Stimulated activated CD4-positive, alpha-beta T cell treated with anti-CD3 and anti-CD28 coated beads, TNF-alpha, amount 100 ng/mL, for 4 hours (primary cell): ENCODE data around the gene CSGALNACT2.

ENCODE experiments used
- DNase-seq, 3 experiments: peaks; one replicate each; pipeline ENCODE4 v3.0.0-alpha.2; 2020; ENCODE audit warnings: low read depth in 3 of 3

The CSGALNACT2 gene

GRCh38 chr10:43202657-43203447 is 64.6 kb downstream of the CSGALNACT2 start:
- peak in 2 of 3 experiments; percentile 19 to 35 for DNase-seq

GRCh38 chr10:43203448-43204041 is 65.3 kb downstream of the CSGALNACT2 start:
- no peak for DNase-seq

- DNase-seq, result no peak
These were observed 66.0 kb downstream of the CSGALNACT2 start for GRCh38 chr10:43204042-43204942.

GRCh38 chr10:43204943-43205671 is 66.9 kb downstream of the CSGALNACT2 start:
- peak; percentile 26 to 40 (median 31) for DNase-seq

- no peak for DNase-seq
These were observed 67.6 kb downstream of the CSGALNACT2 start for GRCh38 chr10:43205681-43206390.

- DNase-seq, result no peak
These were observed 68.4 kb downstream of the CSGALNACT2 start for GRCh38 chr10:43206391-43207235.

- no peak for DNase-seq
These were observed 70.2 kb downstream of the CSGALNACT2 start for GRCh38 chr10:43208147-43209073.

GRCh38 chr10:43209074-43209455 is 70.8 kb downstream of the CSGALNACT2 start:
- no peak for DNase-seq

GRCh38 chr10:43209651-43210141 is 71.5 kb downstream of the CSGALNACT2 start:
- DNase-seq, result no peak

- no peak for DNase-seq
These were observed 72.3 kb downstream of the CSGALNACT2 start for GRCh38 chr10:43210556-43210955.

GRCh38 chr10:43211030-43211429 is 72.8 kb downstream of the CSGALNACT2 start:
- no peak for DNase-seq

GRCh38 chr10:43211431-43212042 is 73.3 kb downstream of the CSGALNACT2 start:
- no peak for DNase-seq

GRCh38 chr10:43212043-43212721 is 73.9 kb downstream of the CSGALNACT2 start:
- DNase-seq, result no peak

- DNase-seq, result no peak
These were observed 76.1 kb downstream of the CSGALNACT2 start for GRCh38 chr10:43214071-43214955.

- DNase-seq, result no peak
These were observed 76.8 kb downstream of the CSGALNACT2 start for GRCh38 chr10:43214956-43215561.

- DNase-seq, result no peak
These were observed 77.7 kb downstream of the CSGALNACT2 start for GRCh38 chr10:43215758-43216455.
